Right renal cortex interstitium (tissue), 3 donors: ENCODE measurements around the gene CBFA2T3. TPM values are rescaled to one million over a fixed set of nuclear protein-coding genes. Genes with fewer than 3 reads are reported as not detected.
A peak's percentile ranks its signal among the peaks of the same experiment; 100 is the strongest.
"Not testable (repeated sequence)": the region's sequence is repeated elsewhere in the genome, so short reads cannot be mapped to it uniquely, and the experiment has no call there.

Experiments
- DNase-seq, 3 donors: peaks; one replicate each; pipeline ENCODE4 v3.0.0-alpha.2; 2013; ENCODE audit warnings: low read depth in 3 of 3, low spot score in 2 of 3
- polyA plus RNA-seq, 3 donors: library from polyadenylated mRNA; unstranded; fragments of 120-200 nt; gene quantifications; one replicate each; pipeline ENCODE4 v1.2.1, GENCODE V29; 2013; ENCODE audit not compliant: insufficient read length in 3 of 3

Gene CBFA2T3
- polyA plus RNA-seq: 1 to 10 TPM; 1.7 to 2.0 (median 2.0) TPM

DNA sequence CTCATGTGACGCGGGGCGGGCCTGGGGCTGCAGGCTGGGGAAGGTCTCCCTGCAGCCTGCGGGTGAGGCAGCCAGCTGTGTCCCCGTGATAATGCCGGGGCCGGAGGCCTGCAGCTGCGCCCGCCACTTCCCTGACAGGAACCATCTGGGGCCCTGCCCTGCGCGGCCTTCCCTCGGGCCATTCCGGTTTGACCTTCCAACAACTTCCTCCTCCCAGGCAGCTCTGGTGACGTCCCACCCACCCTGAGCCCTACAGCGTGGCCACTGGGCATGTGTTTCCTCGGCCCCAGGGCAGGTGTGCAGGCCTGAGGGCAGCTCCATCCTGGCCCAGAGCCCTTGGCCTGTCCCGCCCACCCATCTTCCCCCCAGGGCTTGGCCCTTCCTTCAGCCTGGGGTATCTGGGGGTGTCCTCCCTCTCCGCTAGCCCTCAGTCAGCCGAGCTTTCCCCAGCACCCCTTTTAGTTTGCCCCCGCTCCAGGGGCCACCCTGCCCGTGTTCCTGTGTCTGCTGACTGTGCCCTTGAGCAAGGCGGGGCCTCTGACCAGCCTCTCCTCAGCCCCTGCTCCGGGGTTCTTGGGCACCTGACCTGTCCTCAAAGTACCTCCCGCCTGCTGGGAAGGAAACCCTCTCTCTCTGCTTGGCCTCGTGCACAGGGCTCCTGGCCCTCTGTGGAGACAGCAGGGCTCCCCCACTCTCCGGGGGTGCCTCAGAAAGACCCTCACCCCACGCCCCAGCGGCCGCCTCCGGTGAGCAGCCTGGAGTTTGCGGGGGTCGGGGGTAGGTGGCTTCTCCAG lies at the start of gene CBFA2T3:
Gene CBFA2T3, minus strand, starts transcription at position 190 of the 794 bp plus-strand sequence. CDS start 400 bp downstream, outside the sequence.
- peak in 2 of 3 donors; percentile 52 for DNase-seq

DNA sequence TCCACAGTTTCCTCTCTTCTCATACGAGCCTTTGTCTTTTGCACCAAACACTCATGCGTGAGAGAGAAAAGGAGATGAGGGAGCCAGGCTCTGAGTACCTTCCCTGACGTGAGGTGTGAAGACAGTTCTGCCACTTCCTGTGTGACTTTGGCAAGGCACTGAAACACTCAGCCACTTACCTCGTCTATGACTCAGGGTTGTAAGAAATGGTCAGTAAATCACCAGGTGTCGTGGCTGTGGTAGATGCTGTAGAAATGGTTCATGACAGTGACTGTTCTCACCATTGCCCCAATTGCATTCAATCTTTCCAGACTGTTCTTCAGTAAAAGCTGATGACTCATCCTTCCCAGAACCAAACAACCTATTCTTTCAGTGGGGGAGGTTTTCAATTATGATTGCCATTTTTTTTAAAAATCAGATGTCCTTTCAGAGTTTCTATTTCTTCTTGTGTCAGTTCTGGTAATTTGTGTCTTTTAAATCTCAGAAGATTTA lies 49.2 kb upstream of the CBFA2T3 start:
- no peak for DNase-seq

DNA sequence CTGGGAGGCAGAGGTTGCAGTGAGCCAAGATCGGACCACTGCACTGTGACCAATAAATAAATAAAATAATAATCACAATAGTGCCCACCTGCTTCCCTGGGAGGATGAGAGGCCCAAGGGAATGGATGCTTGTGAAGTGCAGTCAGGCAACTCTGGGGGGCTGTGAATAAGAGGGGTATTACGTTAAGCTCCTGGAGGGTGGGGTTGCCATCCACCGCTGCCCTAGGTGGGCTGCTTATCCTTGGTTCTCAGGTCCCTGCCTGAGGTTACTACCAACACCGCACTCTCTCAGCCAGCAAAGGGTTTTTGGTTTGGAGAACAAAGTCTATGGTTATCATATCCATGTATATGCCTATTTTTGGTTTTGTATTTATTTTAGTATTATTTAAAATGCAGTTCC lies 48.6 kb upstream of the CBFA2T3 start:
- DNase-seq: no peak

DNA sequence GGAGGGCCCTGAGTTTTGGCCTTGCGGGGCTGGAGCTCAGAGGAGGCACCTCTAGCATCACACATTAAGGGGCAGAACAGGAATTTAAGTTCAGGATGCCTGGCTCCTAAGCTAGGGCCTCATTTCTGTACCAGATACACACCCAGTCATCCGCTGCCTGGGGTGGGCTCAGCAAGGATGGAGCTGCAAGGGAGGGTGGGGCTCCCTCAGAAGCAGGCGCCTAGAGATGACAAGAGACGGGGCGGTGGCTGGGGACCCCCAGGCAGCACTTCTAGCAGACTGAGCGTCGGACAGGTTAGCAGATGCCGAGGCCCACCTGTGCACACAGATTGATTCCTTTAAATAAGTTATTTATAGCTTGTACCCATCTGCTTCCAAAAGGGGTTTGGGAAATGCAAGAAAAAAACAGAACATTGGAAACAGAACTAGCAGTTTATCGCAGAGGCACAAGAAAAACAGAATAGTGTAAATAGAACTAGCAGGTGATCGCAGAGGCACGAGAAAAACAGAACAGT lies 47.6 kb upstream of the CBFA2T3 start:
- no peak for DNase-seq

DNA sequence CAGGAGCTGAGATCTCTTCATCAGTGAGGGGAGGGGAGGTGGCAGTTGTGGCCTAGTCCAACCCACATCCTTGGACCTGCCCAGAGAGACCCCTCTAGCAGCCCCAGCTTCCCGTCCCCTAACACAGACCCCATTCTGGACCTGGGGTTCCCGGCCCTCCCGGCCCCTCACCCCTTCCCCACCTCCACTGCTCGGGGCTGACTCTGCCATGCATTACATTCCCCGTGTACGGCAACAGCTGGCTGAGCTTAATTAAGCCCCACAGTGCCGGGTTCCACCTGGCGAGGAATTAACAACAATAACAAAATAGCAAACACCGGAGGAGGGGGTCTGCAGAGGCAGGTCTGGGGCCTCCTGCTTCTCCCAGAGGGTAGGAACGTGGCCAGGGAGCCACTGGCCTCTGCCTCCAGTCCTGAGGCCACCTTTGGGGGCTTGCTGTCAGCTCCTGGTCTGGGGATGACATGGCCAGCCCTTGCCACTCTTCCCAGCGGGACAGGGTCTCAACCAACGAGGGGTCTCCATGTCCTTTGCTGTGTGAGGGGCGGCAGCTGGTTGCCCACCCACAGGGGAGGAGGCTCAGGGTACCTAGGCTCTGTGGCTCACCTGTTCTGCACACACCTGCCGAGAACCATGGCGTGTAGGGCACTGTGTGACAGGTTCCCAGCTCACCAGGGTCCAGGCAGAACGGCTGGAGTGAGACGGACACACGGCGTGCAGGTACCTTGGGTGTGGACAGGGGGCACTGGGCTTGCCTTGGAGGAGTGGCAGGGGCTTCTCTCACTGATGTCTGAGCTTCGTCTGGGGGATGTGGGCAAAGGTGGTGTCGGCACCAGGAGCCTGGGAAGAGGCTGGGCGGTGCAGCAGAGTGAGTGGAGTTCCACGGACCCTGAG lies 46.9 kb upstream of the CBFA2T3 start:
- DNase-seq: no peak

DNA sequence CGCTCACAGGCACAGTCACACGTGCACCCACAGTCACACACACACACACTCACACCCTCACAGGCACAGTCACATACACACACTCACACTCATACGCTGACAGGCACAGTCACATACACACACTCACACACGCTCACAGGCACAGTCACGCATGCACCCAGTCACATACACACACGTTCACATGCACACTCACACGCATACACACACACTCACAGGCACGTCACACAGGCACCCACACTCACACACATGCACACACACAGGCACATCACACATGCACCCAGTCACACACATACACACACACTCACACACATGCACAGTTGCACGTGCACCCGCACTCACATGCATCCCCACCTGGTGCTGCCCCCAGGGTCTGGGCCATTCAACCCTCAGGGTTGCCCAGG lies 46.1 kb upstream of the CBFA2T3 start:
- DNase-seq: no peak

DNA sequence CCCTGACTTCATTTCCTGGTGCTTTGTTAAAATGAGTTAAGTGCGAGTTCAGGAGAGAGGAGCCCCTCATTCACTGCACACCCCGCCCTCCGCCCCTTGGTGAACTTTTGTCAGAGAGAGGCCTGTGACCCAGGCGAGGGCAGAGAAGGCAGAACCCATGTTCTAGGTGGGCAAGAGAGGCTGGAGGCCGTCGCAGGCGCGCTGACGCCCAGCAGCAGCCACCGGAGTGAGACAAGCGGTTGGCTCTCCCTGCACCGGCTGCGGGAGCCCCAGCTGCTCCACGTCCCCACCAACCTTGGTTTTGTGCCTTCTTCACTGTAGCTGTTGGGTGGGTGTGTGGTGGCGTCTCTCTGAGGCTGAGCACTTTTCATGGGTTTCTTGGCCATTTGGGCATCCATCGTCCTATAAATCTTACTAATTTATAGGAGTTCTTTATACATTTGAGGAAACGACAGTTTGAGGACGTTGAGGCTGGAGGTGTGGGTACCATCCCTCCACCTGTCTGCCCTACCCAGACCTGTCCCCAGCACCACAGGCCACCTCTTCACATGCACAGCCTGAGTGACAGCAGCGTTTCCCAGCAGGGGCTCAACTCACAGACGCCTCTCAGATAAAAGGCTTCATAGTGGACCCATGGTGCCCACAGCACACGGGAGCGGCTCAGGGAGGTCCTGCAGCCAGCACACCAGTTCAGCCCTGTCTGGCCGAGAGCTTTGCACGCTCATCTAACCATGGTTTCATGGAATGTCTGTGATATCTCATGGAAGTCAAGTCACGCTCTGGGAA lies 45.2 kb upstream of the CBFA2T3 start:
- DNase-seq: no peak

DNA sequence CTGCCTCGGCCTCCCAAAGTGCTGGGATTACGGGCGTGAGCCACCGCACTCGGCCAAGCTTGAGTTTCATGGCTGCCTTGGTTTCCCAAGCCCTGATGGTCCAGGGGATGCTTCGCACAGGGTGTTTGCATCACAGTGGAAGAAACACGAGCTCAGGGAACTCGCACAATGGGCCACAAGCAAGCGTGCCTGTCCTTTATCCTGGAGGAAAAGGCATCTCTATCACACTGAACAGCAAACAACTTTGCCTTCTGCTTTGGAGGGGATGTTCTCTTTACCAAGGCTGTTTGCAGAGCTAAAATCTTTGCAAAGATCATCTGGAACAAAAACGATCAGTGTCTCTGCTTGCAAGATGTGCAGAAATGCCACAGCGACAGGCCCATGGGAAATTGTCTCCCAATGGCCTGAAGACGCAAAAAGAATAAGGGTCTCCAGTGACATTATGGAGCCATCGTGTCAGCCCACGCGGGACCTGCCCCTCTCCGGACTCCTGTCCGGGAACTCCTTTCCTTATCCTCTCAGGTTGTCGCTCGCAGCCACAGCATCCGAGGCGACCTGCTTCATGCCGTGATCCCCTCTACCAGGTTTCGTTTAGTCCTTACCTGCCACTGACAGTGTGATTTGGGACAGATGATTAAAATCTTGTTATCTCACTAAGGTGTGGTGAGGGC lies 44.1 kb upstream of the CBFA2T3 start:
- no peak for DNase-seq

DNA sequence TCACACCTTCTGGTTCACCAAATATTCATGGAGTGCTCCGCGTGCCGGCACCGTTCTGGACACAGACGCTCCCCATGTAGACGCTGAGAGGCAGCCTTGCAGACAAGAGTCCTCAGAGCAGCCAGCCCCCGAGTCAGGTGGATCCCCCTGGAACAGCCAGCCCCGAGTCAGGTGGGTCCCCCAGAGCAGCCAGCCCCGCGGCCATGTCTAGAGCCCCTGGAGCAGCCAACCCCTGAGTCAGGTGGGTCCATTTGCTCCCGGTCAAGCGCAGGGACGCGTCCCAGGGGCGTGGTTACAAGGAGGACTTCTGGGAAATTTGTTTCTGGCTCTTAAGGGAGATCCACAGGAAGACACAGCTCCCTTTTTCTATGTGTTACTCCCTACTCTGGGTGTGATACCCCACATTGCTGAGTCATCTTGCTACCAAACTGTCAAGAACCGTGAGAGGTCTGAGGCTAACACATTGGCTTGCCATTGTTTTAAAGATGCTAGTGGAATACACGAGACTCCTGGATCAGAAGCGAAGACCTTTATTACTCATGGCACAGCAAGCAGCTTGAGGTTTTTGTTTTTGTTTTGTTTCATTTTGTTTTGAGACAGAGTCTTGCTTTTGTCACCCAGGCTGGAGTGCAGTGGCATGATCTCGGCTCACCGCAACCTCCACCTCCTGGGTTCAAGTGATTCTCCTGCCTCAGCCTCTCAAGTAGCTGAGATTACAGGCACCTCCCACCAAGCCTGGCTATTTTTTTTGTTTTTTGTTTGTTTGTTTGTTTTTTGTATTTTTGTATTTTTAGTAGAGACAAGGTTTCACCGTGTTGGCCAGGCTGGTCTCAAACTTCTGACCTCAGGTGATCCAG lies 43.3 kb upstream of the CBFA2T3 start:
- no peak for DNase-seq

DNA sequence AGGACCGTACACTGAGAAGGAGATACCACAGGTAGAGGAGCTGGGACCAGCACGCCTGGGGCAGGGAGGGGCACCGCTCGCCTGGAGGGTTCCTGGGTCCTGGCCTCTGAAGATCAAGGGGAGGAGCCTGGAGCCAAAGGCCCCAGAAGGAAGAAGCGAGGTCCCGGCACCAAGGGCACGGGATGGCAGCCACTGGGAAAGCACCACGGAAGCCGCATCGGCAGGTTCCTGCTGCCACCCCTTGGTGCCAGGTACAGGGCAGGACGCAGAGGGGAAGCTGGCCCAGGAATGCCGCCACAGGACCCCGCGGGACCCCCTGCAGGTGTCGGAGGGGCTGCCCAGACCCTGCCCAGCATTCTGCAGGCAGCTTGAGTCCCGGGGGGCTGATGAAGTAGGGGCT lies 42.5 kb upstream of the CBFA2T3 start:
- DNase-seq: no peak

DNA sequence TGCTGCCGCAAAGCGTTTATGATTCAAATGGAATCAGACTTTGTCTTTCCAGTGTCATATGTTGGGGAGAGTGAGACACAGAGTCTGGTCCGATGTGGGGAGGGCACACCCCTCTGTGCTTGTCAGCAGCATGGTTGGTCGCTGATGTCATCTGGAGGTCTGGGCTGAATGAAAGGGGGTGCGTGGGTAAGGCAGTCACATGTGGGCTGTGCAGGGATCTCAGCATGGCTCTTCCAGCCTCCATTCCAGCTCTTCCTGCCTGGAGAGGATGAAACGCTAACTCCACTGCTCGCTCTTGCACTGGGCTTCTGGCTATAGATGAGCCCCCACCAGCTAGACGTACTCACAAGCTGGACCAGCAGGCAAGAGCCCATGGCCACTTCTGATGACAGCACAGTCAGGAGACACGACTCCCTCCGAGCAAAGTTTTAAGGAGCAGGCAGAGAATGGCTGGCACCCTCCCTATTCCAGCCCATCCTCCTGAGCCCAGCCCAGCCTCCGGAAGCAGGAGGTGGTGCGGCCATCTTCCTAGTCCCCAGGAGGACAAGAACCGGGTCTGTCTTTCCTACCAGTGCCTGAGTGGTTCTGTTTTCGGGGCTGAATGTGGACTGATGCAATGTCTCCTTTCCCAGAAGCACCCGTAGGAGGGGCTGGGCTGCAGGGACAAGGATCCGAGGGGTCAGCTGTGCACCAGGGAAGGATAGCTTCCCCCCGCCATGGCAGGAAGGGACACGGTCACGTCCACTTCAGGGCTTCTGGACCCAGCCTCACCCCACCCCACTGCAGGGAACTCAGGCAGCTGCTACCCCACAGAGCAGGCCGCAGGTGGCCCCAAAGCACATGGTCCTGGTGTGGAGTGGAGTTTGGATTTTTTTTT lies 41.5 kb upstream of the CBFA2T3 start:
- DNase-seq: no peak

DNA sequence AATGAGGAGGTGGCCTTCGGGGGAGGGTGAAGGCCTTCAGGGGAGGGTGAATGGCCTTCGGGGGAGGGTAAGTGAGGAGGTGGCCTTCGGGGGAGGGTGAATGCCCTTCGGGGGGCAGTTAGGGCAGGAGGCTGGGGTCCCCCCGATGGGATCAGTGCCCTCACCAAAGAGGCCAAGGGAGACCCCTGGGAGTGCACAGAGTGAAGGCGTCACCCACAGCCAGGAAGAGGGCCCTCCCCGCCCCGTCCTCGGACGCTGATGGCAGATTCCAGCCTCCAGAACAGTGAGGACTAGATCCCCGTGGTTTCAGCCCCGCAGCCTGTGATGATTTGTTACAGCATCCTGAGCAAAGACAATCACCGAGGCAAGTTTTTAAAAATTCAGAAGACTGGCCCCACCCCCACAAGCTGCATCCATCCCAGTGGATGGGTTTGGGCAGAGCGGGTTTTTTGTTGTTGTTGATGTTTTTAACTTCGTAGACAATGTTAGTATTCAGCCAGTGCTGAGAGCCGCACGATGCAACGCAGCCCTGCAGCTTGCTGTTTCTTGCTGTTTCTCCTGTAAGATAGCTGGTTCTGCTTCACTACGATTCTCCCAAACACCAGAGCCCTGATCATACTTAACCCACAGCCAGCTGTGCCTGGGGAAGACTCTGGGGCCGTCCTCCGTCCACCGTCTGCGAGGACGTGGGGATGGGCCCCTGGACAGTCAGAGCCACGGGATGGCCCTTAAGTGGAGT lies 40.7 kb upstream of the CBFA2T3 start:
- DNase-seq: no peak

DNA sequence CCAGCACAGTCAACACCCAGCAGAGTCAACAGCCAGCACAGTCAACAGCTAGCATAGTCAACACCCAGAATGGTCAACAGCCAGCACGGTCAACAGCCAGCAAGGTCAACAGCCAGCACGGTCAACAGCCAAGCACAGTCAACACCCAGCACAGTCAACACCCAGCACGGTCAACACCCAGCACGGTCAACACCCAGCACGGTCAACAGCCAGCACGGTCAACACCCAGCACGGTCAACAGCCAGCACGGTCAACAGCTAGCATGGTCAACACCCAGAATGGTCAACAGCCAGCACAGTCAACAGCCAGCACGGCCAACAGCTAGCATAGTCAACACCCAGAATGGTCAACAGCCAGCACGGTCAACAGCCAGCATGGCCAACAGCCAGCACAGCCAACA lies 39.6 kb upstream of the CBFA2T3 start:
- not testable (repeated sequence) for DNase-seq

DNA sequence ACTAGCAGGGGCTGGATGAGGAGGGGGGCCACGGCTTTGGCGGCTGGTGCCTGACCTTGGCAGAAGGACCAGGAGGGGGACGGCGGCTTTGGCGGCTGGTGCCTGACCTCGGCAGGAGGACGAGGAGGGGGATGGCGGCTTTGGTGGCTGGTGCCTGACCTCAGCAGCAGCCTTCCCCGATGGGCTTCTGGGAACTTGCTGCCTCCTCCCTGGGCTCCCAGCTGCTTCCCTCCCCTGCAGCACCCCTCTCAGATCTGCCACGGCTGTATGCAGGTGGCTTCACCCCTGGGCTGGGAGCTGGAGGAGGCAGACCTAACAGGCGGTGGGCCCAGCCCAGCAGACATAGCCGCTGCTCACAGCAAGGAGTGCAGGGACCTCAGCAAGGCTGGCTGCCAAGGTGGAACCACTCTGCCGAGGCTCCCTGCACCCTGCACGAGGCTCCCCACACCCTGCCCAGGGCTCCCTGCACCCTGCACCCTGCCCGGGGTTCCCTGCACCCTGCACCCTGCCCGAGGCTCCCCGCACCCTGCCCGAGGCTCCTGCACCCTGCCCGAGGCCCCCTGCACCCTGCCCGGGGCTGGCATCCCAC lies 38.4 kb upstream of the CBFA2T3 start:
- DNase-seq: no peak

DNA sequence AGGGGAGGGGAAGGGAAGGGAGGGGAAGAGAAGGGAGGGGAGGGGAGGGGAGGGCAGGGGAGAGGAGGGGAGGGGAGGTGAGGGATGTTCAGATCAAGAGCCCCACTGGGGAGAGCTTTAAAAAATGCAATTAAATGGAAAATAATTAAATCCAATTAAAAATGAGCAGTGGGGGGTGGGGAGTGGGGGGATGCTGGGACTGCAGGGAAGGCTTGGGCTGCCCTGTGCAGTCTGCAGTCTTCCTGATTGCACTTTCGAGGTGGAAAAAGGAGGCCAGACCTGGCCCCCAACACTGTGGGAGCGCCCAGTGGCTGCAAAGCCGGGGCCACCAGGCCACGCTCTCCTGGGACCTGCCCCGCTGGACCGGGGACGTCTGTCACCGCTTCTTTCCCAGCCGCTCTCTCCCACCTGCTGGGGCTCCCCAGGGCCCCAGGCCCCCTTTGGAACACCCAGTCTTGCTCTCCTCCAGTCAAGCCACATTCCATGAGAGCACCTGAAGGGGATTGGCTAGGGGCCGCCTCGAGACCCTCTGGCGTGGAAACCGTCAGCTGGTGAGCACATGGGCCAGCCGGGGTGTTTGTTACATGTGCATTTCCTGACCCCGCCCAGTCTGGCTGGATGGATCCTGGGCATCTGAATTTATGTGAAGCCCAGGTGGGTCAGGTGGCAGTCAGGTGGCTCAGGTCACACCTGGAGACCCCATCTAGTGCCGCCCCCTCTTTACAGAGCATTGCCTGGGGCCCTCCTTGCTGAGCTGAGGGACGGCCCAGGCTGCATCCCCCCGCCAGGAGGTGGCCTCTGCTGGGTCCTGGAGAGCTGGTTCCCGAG lies 37.6 kb upstream of the CBFA2T3 start:
- no peak for DNase-seq
